ENCODE measurements around the gene IMPDH1. TPM values are rescaled to one million over a fixed set of nuclear protein-coding genes. Genes with fewer than 3 reads are reported as not detected.

Gene IMPDH1
- polyA plus RNA-seq, 2 of the 4 experiments (the other 2 are of a cell fraction), result 55.4 to 65.4 TPM

DNA sequence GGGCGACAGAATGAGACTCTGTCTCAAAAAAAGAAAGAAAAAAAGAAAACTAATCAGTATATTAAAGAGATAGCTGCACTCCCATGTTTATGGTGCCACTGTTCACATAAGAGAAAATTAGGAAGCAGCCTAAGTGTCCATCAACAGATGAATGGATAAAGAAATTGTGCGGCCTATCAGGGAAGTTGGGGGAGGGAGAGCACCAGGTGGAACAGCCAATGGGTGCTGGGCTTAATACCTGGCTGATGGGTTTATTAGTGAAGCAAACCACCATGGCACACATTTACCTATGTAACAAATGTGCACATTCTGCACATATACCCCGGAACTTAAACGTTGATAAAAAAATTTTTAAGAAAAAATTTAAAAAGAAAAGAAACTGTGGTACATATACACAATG, 39.3 kb downstream of the IMPDH1 start:
- ATAC-seq, result no peak
- 78% methylated on average over 4 of the region's 4 CpGs for WGBS (ENCODE audit: missing lambda C conversion rate)

DNA sequence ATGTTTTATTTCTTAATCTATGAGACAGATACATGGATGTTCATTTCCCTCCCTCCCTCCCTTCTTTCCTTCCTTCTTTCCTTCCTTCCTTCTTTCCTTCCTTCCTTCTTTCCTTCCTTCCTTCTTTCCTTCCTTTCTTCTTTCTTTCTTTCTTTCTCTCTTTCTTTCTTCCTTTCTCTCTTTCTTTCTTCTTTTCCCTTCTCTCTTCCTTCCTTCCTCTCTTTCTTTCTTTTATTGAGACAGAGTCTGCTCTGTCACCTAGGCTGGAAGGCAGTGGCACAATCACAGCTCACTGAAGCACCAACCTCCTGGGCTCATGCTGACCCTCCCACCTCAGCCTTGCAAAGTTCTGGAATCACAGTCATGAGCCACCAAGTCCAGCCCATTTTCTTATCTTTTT, 42.8 kb downstream of the IMPDH1 start:
- FAIRE-seq, result no peak
- ATAC-seq, result no peak
- CTCF ChIA-PET, result interaction anchor here (0.9 to 38.8 kb wide), 5 partner anchors 14 to 27 kb away, joined by 3 to 800 read pairs (median 12); partner anchors contain the start of gene RBM28
- no peaks in the 10 kb centered on the region for H3K4me1 ChIP-seq
- H3K27ac ChIP-seq, result no peak overlapping the region
- POLR2A ChIA-PET, result no interaction called here
- no peaks in the 10 kb centered on the region for H3K9me3 ChIP-seq
- H3K4me3 ChIP-seq, result no peak overlapping the region
- TF ChIP-seq KDM1A (IDR thresholded peaks at IDR 0.05; ENCODE audit: low read depth), result no peak
- TF ChIP-seq, protein P1, sequence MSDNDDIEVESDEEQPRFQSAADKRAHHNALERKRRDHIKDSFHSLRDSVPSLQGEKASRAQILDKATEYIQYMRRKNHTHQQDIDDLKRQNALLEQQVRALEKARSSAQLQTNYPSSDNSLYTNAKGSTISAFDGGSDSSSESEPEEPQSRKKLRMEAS (IDR thresholded peaks at IDR 0.05), result no peak
- no peak for TF ChIP-seq TFCP2L1 (CRISPR knock-in tag; IDR thresholded peaks at IDR 0.05)
- no peak for TF ChIP-seq MAZ (IDR thresholded peaks at IDR 0.05; ENCODE audit: borderline replicate concordance, low read depth, low read length)
- TF ChIP-seq, protein P2, sequence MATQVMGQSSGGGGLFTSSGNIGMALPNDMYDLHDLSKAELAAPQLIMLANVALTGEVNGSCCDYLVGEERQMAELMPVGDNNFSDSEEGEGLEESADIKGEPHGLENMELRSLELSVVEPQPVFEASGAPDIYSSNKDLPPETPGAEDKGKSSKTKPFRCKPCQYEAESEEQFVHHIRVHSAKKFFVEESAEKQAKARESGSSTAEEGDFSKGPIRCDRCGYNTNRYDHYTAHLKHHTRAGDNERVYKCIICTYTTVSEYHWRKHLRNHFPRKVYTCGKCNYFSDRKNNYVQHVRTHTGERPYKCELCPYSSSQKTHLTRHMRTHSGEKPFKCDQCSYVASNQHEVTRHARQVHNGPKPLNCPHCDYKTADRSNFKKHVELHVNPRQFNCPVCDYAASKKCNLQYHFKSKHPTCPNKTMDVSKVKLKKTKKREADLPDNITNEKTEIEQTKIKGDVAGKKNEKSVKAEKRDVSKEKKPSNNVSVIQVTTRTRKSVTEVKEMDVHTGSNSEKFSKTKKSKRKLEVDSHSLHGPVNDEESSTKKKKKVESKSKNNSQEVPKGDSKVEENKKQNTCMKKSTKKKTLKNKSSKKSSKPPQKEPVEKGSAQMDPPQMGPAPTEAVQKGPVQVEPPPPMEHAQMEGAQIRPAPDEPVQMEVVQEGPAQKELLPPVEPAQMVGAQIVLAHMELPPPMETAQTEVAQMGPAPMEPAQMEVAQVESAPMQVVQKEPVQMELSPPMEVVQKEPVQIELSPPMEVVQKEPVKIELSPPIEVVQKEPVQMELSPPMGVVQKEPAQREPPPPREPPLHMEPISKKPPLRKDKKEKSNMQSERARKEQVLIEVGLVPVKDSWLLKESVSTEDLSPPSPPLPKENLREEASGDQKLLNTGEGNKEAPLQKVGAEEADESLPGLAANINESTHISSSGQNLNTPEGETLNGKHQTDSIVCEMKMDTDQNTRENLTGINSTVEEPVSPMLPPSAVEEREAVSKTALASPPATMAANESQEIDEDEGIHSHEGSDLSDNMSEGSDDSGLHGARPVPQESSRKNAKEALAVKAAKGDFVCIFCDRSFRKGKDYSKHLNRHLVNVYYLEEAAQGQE (IDR thresholded peaks at IDR 0.05), result no peak
- DNase-seq (ENCODE audit: low read depth in 1 of 2, low spot score in 1 of 2), result no peak
- no peak overlapping the region for H3K4me2 ChIP-seq

More for the DNA sequence above, 39.3 kb downstream of the IMPDH1 start:
- TF ChIP-seq TP53 (CRISPR knock-in tag; IDR thresholded peaks at IDR 0.05) (no peak), HEYL (CRISPR knock-in tag; IDR thresholded peaks at IDR 0.05) (no peak), JUN (IDR thresholded peaks at IDR 0.05) (no peak), NFE2L2 (conservative IDR thresholded peaks at IDR 0.05; ENCODE audit: low read length) (no peak), RARB (CRISPR knock-in tag; IDR thresholded peaks at IDR 0.05) (no peak), BHLHE40 (IDR thresholded peaks at IDR 0.05; ENCODE audit: low read depth, low read length) (no peak), CHD2 (IDR thresholded peaks at IDR 0.05; ENCODE audit: low read length, partially characterized antibody) (no peak), MAZ (IDR thresholded peaks at IDR 0.05; ENCODE audit: borderline replicate concordance, low read depth, low read length) (no peak)
- TF ChIP-seq, protein P3, sequence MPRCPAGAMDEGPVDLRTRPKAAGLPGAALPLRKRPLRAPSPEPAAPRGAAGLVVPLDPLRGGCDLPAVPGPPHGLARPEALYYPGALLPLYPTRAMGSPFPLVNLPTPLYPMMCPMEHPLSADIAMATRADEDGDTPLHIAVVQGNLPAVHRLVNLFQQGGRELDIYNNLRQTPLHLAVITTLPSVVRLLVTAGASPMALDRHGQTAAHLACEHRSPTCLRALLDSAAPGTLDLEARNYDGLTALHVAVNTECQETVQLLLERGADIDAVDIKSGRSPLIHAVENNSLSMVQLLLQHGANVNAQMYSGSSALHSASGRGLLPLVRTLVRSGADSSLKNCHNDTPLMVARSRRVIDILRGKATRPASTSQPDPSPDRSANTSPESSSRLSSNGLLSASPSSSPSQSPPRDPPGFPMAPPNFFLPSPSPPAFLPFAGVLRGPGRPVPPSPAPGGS (IDR thresholded peaks at IDR 0.05), result no peak
- TF ChIP-seq, protein P1 (IDR thresholded peaks at IDR 0.05), result no peak
- CTCF ChIA-PET, result interaction anchor here (0.6 to 38.8 kb wide), 4 partner anchors 7 to 25 kb away, joined by 3 to 800 read pairs (median 146); partner anchors contain the start of gene RBM28
- H3K9me3 ChIP-seq, result no peaks in the 10 kb centered on the region
- DNase-seq (ENCODE audit: low read depth in 1 of 2, low spot score in 1 of 2) (no peak), FAIRE-seq (no peak)
- POLR2A ChIA-PET, result no interaction called here
- no peaks in the 10 kb centered on the region for H3K4me1 ChIP-seq
- H3K4me2 ChIP-seq, result no peak overlapping the region
- H3K27ac ChIP-seq, result no peak overlapping the region
- no peak overlapping the region for H3K4me3 ChIP-seq

DNA sequence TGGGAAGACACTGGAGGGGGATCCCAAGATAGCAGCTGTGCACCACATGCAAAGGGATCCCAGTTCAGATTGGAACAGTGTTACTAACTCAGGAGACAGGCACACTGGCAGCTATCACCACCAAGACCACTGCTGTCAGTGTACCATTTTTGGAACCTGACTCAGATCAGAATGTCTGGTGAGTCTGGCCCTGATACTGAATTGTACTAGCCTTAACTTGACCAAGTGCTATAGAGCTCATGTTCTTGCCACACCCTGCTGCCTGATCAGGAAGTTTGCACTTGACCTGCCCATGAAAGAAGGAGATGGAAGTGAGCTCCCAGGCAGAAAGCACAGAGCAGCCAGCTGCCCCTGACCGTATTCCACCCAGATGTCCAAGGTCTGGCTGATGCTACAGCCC, 43.5 kb downstream of the IMPDH1 start:
- CTCF ChIA-PET, result interaction anchor here (0.9 to 21.4 kb wide), 4 partner anchors 15 to 28 kb away, joined by 3 to 287 read pairs (median 8); no protein-coding TSS in a partner anchor
- no peak for ATAC-seq
- TF ChIP-seq RNF2 (IDR thresholded peaks at IDR 0.05; ENCODE audit: borderline replicate concordance, low read depth) (no peak), MAFK (IDR thresholded peaks at IDR 0.05; ENCODE audit: partially characterized antibody) (no peak), EHMT2 (IDR thresholded peaks at IDR 0.05; ENCODE audit: low read depth) (no peak), ZC3H11A (IDR thresholded peaks at IDR 0.05) (no peak), FOXS1 (CRISPR knock-in tag; IDR thresholded peaks at IDR 0.05) (no peak), MYC (IDR thresholded peaks at IDR 0.05; ENCODE audit: borderline replicate concordance, low read length) (no peak), POLR2AphosphoS2 (conservative IDR thresholded peaks at IDR 0.05; ENCODE audit: low read length) (no peak), RARB (CRISPR knock-in tag; IDR thresholded peaks at IDR 0.05) (no peak), NPAS2 (CRISPR knock-in tag; IDR thresholded peaks at IDR 0.05; ENCODE audit: borderline replicate concordance) (no peak), EHF (CRISPR knock-in tag; IDR thresholded peaks at IDR 0.05) (no peak), TFCP2L1 (CRISPR knock-in tag; IDR thresholded peaks at IDR 0.05) (no peak)
- TF ChIP-seq, protein P2 (IDR thresholded peaks at IDR 0.05), result no peak
- TF ChIP-seq, protein P4, sequence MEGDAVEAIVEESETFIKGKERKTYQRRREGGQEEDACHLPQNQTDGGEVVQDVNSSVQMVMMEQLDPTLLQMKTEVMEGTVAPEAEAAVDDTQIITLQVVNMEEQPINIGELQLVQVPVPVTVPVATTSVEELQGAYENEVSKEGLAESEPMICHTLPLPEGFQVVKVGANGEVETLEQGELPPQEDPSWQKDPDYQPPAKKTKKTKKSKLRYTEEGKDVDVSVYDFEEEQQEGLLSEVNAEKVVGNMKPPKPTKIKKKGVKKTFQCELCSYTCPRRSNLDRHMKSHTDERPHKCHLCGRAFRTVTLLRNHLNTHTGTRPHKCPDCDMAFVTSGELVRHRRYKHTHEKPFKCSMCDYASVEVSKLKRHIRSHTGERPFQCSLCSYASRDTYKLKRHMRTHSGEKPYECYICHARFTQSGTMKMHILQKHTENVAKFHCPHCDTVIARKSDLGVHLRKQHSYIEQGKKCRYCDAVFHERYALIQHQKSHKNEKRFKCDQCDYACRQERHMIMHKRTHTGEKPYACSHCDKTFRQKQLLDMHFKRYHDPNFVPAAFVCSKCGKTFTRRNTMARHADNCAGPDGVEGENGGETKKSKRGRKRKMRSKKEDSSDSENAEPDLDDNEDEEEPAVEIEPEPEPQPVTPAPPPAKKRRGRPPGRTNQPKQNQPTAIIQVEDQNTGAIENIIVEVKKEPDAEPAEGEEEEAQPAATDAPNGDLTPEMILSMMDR (IDR thresholded peaks at IDR 0.05), result no peak

More for the DNA sequence above, 43.5 kb downstream of the IMPDH1 start:
- no peaks in the 10 kb centered on the region for H3K4me1 ChIP-seq
- no peak for FAIRE-seq
- no peaks in the 10 kb centered on the region for H3K9me3 ChIP-seq
- DNase-seq (ENCODE audit: low read depth in 1 of 2, low spot score in 1 of 2), result no peak
- no peak overlapping the region for H3K27ac ChIP-seq
- POLR2A ChIA-PET, result no interaction called here
- H3K4me3 ChIP-seq, result no peak overlapping the region
- no peak overlapping the region for H3K4me2 ChIP-seq
- WGBS (ENCODE audit: missing lambda C conversion rate), result 69% methylated on average over 1 of the region's 1 CpG
